HG02759 (cell line): ENCODE results near the gene CD207.
A peak's percentile ranks its signal among the peaks of the same experiment; 100 is the strongest.
"Not testable (repeated sequence)": the region's sequence is repeated elsewhere in the genome, so short reads cannot be mapped to it uniquely, and the experiment has no call there.

Source experiments
- ATAC-seq: cut with Tn5 transposase; IDR thresholded peaks from one replicate; pipeline ENCODE4 v1.9.1; 2021; ENCODE audit warnings: mild to moderate bottlenecking, moderate library complexity; ENCODE audit not compliant: unreplicated experiment

Gene CD207

GRCh38 chr2:70835643-70836042 lies at the start of gene CD207:
Gene CD207, minus strand, starts transcription at chr2:70835816. Its CDS starts 40 bp downstream, at chr2:70835776.
- ATAC-seq = no peak

GRCh38 chr2:70878543-70878942 lies 42.9 kb upstream of the CD207 start:
- not testable (repeated sequence) for ATAC-seq

GRCh38 chr2:70876138-70876537 lies 40.5 kb upstream of the CD207 start:
- not testable (repeated sequence) for ATAC-seq

GRCh38 chr2:70873541-70873940 lies 37.9 kb upstream of the CD207 start:
- ATAC-seq = no peak

- ATAC-seq = peak; percentile 85
Observed at GRCh38 chr2:70871398-70872211, 36.0 kb upstream of the CD207 start.

GRCh38 chr2:70870790-70871189 lies 35.2 kb upstream of the CD207 start:
- no peak for ATAC-seq

- no peak for ATAC-seq
Observed at GRCh38 chr2:70868970-70869369, 33.4 kb upstream of the CD207 start.

- peak; percentile 68 for ATAC-seq
Observed at GRCh38 chr2:70861777-70862625, 26.4 kb upstream of the CD207 start.

GRCh38 chr2:70855667-70856066 lies 20.1 kb upstream of the CD207 start:
- ATAC-seq = no peak

- no peak for ATAC-seq
Observed at GRCh38 chr2:70854411-70854810, 18.8 kb upstream of the CD207 start.

- ATAC-seq = no peak
Observed at GRCh38 chr2:70852824-70853223, 17.2 kb upstream of the CD207 start.

GRCh38 chr2:70851704-70852103 lies 16.1 kb upstream of the CD207 start:
- ATAC-seq = no peak

GRCh38 chr2:70850925-70851324 lies 15.3 kb upstream of the CD207 start:
- ATAC-seq = no peak

- ATAC-seq = no peak
Observed at GRCh38 chr2:70842401-70842800, 6.8 kb upstream of the CD207 start.

- no peak for ATAC-seq
Observed at GRCh38 chr2:70837980-70838925, 2.6 kb upstream of the CD207 start.

- ATAC-seq = no peak
Observed at GRCh38 chr2:70834881-70835280, 735 bp downstream of the CD207 start.

- ATAC-seq = no peak
Observed at GRCh38 chr2:70834106-70834505, 1.5 kb downstream of the CD207 start.

GRCh38 chr2:70833246-70833645 lies 2.4 kb downstream of the CD207 start:
- ATAC-seq = no peak

- no peak for ATAC-seq
Observed at GRCh38 chr2:70832386-70832785, 3.2 kb downstream of the CD207 start.

GRCh38 chr2:70831861-70832260 lies 3.8 kb downstream of the CD207 start:
- ATAC-seq = no peak

GRCh38 chr2:70830366-70830765 lies 5.2 kb downstream of the CD207 start:
- no peak for ATAC-seq
